Right kidney (tissue), 9 donors: ENCODE data around the gene PKM.
"Not testable (repeated sequence)": the region's sequence is repeated elsewhere in the genome, so short reads cannot be mapped to it uniquely, and the experiment has no call there.

Experiments
- DNase-seq: peaks from one replicate; pipeline ENCODE4 v3.0.0-alpha.2; 2016
- long read RNA-seq, 8 donors: transcript quantifications; one replicate each; lab custom pipeline, GENCODE V29; 2026

The PKM gene
- long read RNA-seq, donor 1, transcript PKM-214 (2 exons, 2,301 nt): minor isoform, 16 of 398 reads
- long read RNA-seq, donor 1, transcript PKM-211 (4 exons, 753 nt): minor isoform, 5 of 398 reads
- long read RNA-seq, donor 1, transcript PKM-202 (11 exons, 2,318 nt): major isoform, 200 of 398 reads
- long read RNA-seq, donor 1, transcript PKM-212 (3 exons, 3,016 nt): minor isoform, 13 of 398 reads
- long read RNA-seq, donor 1, partial matches to known transcripts: 108 of 398 reads
- long read RNA-seq, donor 1, other reads (novel, unspliced or antisense): 52 of 398 reads
- long read RNA-seq, donor 2, transcript PKM-212 (3 exons, 3,016 nt): minor isoform, 5 of 178 reads
- long read RNA-seq, donor 2, transcript PKM-202 (11 exons, 2,318 nt): major isoform, 105 of 178 reads
- long read RNA-seq, donor 2, transcript PKM-214 (2 exons, 2,301 nt): minor isoform, 6 of 178 reads
- long read RNA-seq, donor 2, partial matches to known transcripts: 38 of 178 reads
- long read RNA-seq, donor 2, other reads (novel, unspliced or antisense): 16 of 178 reads
- long read RNA-seq, donor 3, transcript PKM-202 (11 exons, 2,318 nt): major isoform, 63 of 130 reads
- long read RNA-seq, donor 3, transcript PKM-212 (3 exons, 3,016 nt): minor isoform, 6 of 130 reads
- long read RNA-seq, donor 3, transcript PKM-214 (2 exons, 2,301 nt): minor isoform, 7 of 130 reads
- long read RNA-seq, donor 3, partial matches to known transcripts: 44 of 130 reads
- long read RNA-seq, donor 3, other reads (novel, unspliced or antisense): 7 of 130 reads
- long read RNA-seq, donor 4, transcript PKM-214 (2 exons, 2,301 nt): minor isoform, 12 of 252 reads
- long read RNA-seq, donor 4, transcript PKM-212 (3 exons, 3,016 nt): minor isoform, 7 of 252 reads
- long read RNA-seq, donor 4, transcript PKM-202 (11 exons, 2,318 nt): major isoform, 103 of 252 reads
- long read RNA-seq, donor 4, partial matches to known transcripts: 100 of 252 reads
- long read RNA-seq, donor 4, other reads (novel, unspliced or antisense): 23 of 252 reads
- long read RNA-seq, donor 5, transcript PKM-202 (11 exons, 2,318 nt): major isoform, 155 of 320 reads
- long read RNA-seq, donor 5, transcript PKM-212 (3 exons, 3,016 nt): minor isoform, 12 of 320 reads
- long read RNA-seq, donor 5, transcript PKM-214 (2 exons, 2,301 nt): minor isoform, 9 of 320 reads
- long read RNA-seq, donor 5, partial matches to known transcripts: 109 of 320 reads
- long read RNA-seq, donor 5, other reads (novel, unspliced or antisense): 27 of 320 reads
- long read RNA-seq, donor 6, transcript PKM-212 (3 exons, 3,016 nt): minor isoform, 14 of 303 reads
- long read RNA-seq, donor 6, transcript PKM-202 (11 exons, 2,318 nt): major isoform, 105 of 303 reads
- long read RNA-seq, donor 6, transcript PKM-214 (2 exons, 2,301 nt): minor isoform, 15 of 303 reads
- long read RNA-seq, donor 6, partial matches to known transcripts: 135 of 303 reads
- long read RNA-seq, donor 6, other reads (novel, unspliced or antisense): 24 of 303 reads
- long read RNA-seq, donor 7: 0 reads
- long read RNA-seq, donor 8, transcript PKM-211 (4 exons, 753 nt): minor isoform, 5 of 261 reads
- long read RNA-seq, donor 8, transcript PKM-214 (2 exons, 2,301 nt): minor isoform, 5 of 261 reads
- long read RNA-seq, donor 8, transcript PKM-212 (3 exons, 3,016 nt): minor isoform, 8 of 261 reads
- long read RNA-seq, donor 8, transcript PKM-202 (11 exons, 2,318 nt): major isoform, 128 of 261 reads
- long read RNA-seq, donor 8, partial matches to known transcripts: 78 of 261 reads
- long read RNA-seq, donor 8, other reads (novel, unspliced or antisense): 34 of 261 reads

DNA sequence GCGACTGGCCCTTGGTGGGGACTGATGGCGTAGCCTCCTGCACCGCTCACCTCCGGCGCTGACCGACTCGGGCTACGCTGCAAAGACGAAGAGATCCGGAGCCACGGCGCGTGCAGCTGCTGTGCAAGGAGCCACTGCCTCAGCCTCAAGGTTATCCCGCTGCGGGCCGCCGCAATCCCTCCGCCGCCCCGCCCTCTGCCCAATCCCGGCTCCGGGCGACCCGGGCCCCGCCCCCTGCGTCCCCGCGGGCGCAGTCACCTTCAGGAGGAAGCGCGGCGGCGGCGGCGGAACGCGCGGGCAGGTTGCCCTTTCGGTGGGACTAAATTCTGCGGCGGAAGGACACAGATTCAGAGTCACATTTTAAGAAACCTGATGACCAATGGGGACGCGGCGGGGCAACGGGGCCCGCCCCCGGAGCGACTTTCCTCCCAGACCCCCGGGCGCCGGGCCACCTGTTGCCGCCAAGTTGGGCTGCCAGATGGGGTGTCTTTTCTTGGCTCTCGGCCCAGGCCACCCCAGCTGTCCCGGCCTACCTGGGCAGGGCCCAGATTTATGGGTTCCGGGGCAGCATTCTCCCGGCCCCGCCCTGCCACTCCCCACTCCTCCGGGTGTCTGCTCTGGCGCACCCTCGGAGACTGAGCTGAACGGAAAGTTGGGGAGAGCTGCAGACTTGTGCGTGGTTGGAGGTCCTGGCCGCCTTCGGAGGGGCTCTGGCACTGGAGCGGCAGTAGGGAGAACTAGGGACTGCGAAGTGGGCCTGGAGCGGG, at the start of gene PKM:
PKM (minus strand) TSS at position 125 of the 767 bp plus-strand sequence. CDS start 12,093 bp downstream, outside the sequence.
- peak; percentile 96 for DNase-seq

DNA sequence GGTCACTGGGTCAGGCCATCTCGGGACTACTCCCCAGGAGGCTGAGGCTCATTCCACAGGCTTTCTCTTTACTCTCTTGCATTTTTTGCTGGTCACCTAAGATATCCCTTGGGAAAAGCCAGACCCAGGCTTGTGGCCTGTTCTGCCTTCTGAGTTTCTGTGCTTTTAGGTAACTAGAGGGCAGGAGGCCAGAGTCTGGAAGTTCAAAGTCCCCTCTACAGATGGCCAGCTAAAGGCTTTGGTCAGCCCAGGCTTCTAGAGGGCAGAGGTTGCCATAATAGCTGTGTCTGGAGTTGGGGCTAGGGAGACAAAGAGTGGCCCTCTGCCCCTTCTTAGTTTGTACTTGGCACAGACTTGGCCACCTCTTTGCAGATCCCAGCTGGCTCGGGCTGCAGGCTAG, 49.8 kb upstream of the PKM start:
- DNase-seq: no peak

DNA sequence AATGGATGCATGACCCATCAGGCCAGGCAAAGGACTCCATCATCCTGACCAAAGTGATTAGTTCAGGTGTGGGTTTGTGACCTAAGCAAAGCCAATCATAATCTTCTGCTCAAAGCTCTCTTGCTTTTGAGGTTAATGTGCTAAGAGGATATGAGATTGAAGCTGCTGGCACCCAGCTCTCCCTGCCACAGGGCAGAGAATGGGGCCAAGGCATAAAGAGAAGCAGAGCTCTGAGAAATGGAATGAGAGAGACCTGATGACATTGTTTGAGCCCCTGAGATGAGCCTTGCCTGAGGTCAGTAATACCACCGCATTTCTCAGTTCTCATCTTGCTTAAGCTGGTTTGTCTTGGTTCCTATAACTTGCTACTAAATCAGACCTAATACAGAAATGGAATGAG, 47.7 kb upstream of the PKM start:
- DNase-seq: no peak

DNA sequence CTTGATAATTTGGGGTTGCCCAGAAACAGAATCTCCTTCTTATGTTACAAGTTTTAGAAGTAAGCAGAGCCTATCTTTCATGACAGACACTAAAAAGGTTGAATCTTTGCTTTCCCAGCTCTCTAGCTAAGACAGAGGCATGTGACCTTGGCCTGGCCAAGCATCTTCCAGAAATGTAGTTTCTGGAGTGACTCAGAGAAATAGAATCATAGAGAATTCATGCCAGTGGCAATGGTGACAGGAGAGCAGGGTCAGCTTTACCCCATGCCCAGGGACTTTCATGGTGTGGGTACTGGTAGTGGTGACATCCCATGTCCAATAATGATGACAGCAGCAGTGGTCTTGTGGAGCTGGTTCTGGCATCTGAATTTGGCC, 45.3 kb upstream of the PKM start:
- DNase-seq: no peak

DNA sequence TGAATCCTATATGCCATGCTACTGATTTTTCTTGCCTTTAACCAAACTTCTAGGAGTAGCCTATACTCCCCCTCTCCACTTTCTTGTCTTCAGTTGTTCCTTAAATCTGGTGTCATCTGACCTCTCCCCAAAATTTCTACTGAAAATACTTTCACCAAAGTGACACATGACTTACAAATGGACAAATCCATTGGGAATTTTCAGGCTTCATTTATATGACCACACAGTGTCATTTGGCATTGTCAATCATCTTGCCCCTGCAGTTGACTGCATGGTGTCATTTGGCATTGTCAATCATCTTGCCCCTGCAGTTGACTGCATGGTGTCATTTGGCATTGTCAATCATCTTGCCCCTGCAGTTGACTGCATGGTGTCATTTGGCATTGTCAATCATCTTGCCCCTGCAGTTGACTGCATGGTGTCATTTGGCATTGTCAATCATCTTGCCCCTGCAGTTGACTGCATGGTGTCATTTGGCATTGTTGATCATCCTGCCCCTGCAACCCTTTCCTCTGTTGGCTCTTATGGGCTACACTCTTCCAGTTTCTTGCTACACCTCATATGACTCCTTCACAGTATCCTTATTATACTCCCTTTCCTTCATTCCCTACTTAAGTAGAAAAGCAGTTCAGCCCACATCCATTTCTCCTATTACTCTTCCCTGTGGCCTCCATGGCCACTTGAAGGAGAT, 44.8 kb upstream of the PKM start:
- DNase-seq: not testable (repeated sequence)

DNA sequence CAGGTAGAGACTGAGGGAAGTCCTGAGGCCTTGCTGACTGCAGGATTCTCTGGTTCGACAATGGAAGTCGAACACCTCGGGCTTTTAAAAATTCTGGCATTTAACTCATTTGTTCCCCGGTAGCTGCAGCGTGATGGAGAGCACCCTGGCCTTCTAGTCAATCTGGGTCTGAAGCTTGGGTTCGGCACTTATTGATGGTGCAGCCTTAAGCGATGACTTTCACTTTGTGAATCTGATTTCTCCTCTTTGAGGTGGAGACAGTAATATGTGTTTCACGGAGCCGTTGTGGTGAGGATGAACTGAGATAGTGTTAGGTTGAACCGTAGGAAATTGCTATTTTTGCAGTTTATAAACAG, 42.0 kb upstream of the PKM start:
- DNase-seq: no peak

DNA sequence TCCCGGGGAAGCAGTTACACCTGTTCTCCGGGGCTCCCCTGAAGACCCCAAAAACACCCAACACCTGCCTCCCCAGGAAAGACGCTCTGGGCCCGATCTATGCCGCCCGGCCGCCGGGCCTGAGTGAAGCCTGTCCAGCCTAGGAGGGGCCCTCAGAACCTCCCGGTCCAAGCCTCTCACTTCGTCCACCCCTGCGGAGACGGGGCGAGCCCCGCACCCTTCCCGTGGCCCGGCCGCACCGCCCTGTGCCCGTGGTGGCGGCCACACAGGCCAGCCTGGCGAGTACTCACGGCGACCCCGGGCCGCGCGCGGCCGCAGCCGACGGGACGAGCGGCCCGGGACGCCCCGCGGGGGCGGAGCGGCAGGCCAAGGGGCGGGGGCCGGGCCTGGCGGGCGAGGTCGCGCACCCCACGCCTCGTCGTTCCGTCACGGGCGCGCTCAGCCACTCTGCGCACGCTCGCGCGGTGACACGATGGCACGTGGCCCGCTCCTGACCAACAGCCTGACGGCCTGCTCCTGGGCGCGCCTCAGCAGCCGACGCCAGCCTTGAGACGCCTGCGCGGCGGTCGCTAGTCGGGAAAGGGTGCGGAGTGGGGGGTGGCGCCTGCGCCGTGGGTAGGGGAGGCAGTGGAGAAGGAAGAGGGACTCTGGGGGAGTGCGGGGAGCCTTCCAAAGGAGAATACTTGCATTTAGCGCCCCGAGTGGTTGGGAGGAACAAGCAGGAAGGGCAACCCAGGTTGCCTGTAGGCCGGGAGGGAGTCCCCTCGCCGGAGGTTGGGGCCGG, 41.4 kb upstream of the PKM start, which contains the start of gene PARP6:
PARP6 (minus strand) TSS at position 342 of the 784 bp plus-strand sequence. CDS start 5,077 bp downstream, outside the sequence.
- peak; percentile 82 for DNase-seq

DNA sequence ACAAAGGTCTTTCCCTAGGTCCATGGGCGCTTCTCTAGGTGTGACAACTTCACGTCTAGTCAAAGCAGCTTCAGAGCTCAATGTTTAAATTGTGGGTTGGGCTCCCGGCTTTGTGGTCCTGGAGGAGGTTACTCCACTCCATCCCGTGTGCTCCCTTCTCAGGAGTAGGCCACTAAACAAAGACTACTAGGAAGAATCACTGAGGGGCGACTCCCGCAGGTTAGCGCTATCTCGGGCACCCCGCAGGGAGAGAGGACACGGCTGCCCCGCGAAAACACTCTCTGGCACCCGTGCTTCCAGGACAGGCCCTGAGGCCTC, 40.9 kb upstream of the PKM start:
- no peak for DNase-seq

DNA sequence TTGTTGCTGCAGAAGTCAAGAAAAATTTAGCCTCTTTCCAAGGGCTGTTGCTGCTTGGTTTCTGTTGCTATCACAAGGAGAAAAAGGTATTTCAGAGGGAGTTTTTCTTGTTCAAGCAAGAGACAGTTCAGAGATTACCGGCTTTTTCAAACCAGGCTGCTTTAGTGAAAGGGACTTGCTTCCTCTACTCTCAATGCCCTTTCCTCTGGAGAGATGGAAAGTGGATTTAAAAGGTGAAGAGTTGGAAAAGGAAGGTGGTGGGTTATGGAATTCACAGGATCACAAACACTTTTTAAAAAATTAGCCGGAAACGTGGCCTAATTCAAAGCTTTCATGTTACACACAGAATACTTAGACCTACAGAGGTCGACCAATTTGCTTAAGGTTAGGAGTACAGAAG, 40.2 kb upstream of the PKM start:
- no peak for DNase-seq

DNA sequence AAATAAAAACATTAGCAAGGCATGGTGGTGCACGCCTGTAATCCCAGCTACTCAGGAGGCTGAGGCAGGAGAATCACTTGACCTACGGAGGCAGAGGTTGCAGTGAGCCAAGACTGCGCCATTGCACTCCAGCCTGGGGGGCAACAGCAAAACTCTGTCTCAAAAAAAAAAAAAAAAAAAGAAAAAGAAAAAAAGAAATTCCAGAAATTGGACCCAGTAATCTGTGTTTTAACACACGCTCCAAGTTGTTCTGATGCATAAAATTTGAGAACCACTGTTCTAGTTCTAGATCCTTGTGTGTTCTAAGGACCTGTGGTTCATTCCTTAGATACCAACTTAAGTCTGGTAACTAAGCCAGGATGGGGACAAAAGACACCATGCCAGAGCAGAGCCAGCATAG, 38.7 kb upstream of the PKM start:
- no peak for DNase-seq

DNA sequence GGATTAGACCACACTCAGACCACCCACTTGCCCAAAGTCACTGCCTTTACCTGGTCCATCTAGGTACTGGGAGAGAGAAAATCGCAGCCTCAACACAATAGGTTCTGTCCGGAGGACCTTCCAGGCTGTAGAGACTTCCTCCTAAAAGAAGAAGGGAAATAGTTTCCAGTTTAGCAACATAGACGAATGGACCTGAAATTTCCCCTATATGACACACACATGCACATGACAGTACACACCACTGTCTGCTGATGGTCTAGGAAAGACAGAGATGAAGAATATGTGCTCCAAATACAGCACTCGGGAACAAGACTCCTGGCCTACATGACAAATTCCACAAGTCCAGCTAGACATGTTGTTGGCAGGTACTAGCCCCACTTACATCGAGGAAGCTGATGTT, 34.0 kb upstream of the PKM start:
- DNase-seq: no peak

DNA sequence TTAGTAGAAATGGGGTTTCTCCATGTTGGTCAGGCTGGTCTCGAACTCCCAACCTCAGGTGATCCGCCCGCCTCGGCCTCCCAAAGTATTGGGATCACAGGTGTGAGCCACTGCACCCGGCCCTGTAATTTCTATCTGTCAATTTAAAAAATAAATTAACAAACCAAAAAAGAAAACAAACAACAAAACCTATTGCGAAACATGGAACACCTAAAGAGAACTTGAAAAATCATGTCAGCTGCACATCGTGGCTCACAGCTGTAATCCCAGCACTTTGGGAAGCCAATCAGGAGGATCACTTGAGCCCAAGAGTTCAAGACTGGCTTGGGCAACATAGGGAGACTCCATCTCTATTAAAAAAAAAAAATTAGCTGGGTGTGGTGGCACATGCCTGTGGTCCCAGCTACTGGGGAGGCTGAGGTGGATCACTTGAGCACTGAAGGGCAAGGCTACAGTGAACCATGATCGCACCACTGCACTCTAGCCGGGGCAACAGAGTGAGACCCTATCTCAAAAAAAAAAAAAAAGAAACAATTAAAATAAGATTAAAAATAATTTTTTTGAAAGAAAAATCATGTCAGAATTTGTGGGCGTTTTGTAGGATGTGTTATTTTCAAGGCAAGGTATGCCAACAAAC, 21.8 kb upstream of the PKM start:
- no peak for DNase-seq

DNA sequence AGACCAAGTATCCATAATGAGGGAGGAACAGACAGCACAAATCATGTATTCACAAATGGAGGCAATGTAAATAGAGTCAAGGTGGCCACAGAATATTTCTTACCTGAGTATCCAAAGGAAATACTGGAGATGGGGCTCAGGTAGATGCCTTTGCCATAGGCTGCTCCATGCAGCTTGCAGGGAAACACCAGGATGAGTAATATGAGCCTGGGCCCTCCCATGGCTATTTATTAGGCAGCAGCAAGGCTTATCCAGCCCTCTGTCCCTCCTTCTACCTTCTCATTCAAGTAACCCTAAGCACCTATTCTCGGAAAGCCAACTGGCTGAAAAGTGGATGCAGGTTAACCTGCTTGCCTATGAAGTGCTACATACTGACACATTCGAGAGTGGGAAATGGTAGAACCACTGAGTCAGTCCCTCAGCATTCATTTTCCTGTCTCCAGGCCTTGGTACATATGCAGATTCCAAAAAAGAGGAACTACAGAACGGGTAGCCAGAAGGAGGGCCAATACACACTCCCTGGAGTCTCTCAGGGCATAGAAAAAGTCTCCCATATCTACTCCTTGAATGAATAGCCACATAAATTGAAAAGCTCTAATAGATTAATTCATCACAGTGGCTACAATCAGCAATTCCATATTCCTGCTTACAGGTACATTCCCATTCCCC, 18.3 kb upstream of the PKM start:
- DNase-seq: no peak

DNA sequence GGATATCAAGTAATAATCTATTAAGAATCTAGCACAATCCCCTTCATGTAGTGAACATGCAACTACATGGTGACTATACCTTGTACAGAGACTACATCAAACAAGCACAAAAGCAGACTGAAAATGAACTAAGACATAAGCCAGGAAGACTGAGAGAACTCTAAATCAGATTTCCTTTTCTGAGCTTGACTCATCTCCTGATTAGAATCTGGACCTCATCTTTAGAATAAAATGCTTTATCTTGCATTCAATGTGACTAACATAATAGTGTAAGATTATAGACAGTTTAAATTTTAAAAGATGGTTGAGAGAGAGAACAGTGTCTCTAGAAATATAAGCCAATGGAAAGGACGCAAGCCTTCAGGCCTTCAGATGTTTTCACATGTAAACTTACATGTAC, 17.5 kb upstream of the PKM start:
- no peak for DNase-seq

DNA sequence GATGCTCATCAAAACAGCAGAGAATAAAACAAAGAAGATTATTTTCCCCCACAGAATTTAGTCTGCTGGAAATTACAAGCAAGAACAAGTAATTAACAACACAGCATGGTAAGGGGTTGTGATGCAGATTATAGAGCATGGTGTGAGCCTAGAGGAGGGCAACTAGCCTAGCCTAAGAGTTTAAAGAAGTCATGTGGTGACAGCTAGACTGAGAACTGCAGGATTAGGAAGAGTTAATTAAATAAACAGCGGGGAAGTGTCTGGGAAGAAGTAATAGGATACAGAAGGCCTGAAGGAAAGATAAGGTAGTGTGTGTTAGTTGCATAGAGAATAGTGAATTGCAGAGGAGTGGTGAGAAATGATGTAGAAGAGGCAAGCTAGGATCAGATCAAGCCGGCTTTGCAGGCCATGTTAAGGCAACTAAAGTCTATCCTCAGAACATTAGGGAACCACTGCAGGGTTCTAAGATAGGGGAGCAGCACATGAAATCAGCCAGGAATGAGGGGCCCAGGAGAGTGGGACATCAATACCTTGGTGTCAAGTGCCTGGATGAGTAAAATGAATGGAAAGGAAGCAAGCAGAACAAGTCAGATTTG, 11.9 kb upstream of the PKM start:
- no peak for DNase-seq

DNA sequence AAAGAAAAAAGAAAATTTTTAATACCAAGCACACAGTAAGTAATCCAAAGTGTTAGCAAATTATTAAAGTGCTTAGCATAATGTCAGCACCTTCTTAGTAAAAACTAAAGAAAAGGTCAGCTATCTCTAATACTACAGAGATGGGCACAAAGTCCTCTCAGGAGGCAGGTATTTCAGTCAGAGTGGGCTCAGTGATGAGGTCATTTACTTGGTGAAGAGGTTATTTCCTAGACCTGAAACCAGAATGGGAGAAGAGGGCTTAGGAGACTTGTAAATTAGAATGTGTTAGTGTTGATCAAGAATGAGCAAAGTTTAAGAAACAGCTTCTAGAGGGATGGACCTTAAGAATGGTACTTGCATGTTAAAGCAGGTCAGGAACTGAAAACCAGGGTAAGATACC, 8.7 kb upstream of the PKM start:
- DNase-seq: no peak

DNA sequence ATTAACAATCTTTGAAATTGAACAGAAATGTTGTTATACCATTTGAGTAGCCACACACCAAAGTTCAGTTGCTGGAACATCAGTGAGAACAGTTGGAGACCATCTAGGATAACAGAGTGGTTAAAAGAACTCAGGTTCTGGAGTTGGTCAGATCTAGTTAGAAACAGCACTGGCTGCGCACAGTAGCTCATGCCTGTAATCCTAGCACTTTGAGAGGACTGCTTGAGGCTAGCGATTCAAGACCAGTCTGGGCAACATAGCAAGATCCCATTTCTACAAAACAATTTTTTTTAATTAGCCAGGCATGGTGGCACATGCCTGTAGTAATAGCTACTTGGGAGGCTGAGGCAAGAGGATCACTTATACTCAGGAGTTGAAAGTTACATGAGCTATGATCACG, 7.6 kb upstream of the PKM start:
- DNase-seq: no peak

DNA sequence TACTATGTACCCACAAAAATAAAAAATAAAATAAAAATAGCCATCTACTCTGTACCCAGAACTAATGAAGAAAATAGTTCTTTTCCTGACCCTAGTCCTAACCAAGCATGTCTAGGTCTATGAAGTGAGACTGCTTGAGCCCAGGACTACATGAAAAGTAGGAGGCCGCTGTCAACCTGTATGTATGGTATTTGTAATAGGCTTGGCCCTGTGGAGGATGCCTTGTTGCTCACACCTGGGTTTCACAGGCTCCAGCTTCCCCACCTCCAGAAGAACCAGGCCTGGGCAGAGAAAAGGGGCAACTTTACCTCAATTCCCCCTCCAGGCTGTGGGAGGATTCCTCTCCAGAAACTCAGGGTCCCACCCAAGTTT, 6.8 kb upstream of the PKM start:
- DNase-seq: no peak
